HG03045 (cell line): ENCODE measurements around the gene SEC14L5.
A peak's percentile ranks its signal among the peaks of the same experiment; 100 is the strongest.

Experiments
- ATAC-seq: cut with Tn5 transposase; IDR thresholded peaks from one replicate; pipeline ENCODE4 v1.9.1; 2021; ENCODE audit warnings: mild to moderate bottlenecking, moderate library complexity; ENCODE audit not compliant: unreplicated experiment

The SEC14L5 gene

GRCh38 chr16:4957720-4958509, at the start of gene SEC14L5:
Gene SEC14L5 (plus strand): TSS chr16:4958330. CDS start chr16:4959324, 994 bp downstream.
- ATAC-seq: peak; percentile 45

GRCh38 chr16:4908854-4909401, 49.2 kb upstream of the SEC14L5 start:
- no peak for ATAC-seq

- ATAC-seq: no peak
These were observed 48.3 kb upstream of the SEC14L5 start for GRCh38 chr16:4909825-4910224.

- no peak for ATAC-seq
These were observed 47.3 kb upstream of the SEC14L5 start for GRCh38 chr16:4910828-4911227.

GRCh38 chr16:4911970-4912386, 46.2 kb upstream of the SEC14L5 start:
- no peak for ATAC-seq

GRCh38 chr16:4913130-4913773, 44.9 kb upstream of the SEC14L5 start:
- no peak for ATAC-seq

- ATAC-seq: no peak
These were observed 44.2 kb upstream of the SEC14L5 start for GRCh38 chr16:4913774-4914525.

GRCh38 chr16:4914528-4915225, 43.5 kb upstream of the SEC14L5 start:
- ATAC-seq: no peak

GRCh38 chr16:4915226-4915761, 42.8 kb upstream of the SEC14L5 start:
- ATAC-seq: no peak

GRCh38 chr16:4917117-4917516, 41.0 kb upstream of the SEC14L5 start:
- ATAC-seq: no peak

GRCh38 chr16:4918781-4919251, 39.3 kb upstream of the SEC14L5 start:
- ATAC-seq: no peak

GRCh38 chr16:4920826-4921225, 37.3 kb upstream of the SEC14L5 start:
- no peak for ATAC-seq

GRCh38 chr16:4922721-4923342, 35.3 kb upstream of the SEC14L5 start:
- no peak for ATAC-seq

GRCh38 chr16:4923853-4924252, 34.3 kb upstream of the SEC14L5 start:
- no peak for ATAC-seq

- ATAC-seq: no peak
These were observed 33.4 kb upstream of the SEC14L5 start for GRCh38 chr16:4924593-4925292.

GRCh38 chr16:4925293-4925607, 32.9 kb upstream of the SEC14L5 start:
- no peak for ATAC-seq

GRCh38 chr16:4925791-4926190, 32.3 kb upstream of the SEC14L5 start:
- ATAC-seq: no peak

- ATAC-seq: no peak
These were observed 31.2 kb upstream of the SEC14L5 start for GRCh38 chr16:4926928-4927327.

- no peak for ATAC-seq
These were observed 30.5 kb upstream of the SEC14L5 start for GRCh38 chr16:4927661-4928060.
